IMR-90 (cell line): ENCODE data around the gene PXN.

ENCODE experiments used
- BHLHE40 ChIP-seq: fragments of 150-350 bp; IDR thresholded peaks from 2 replicates; pipeline ENCODE4 v1.6.1; 2016; ENCODE audit warnings: mild to moderate bottlenecking, low read depth, low read length
- CEBPB ChIP-seq: IDR thresholded peaks from 2 replicates; pipeline ENCODE4 v1.6.1; 2012; ENCODE audit warnings: low read depth, low read length, improper control_type of control experiment
- FOS ChIP-seq: fragments of 150-350 bp; IDR thresholded peaks from 2 replicates; pipeline ENCODE4 v1.6.1; 2016; ENCODE audit warnings: low read depth, low read length
- MAFK ChIP-seq: IDR thresholded peaks from 2 replicates; pipeline ENCODE4 v1.6.1; 2012; ENCODE audit warnings: low read depth, low read length, improper control_type of control experiment
- POLR2A ChIP-seq: IDR thresholded peaks from 2 replicates; pipeline ENCODE4 v1.6.1; 2012; ENCODE audit warnings: mild to moderate bottlenecking, low read depth, low read length
- RCOR1 ChIP-seq: IDR thresholded peaks from 2 replicates; pipeline ENCODE4 v1.6.1; 2012; ENCODE audit warnings: mild to moderate bottlenecking, low read length, improper control_type of control experiment; ENCODE audit not compliant: insufficient replicate concordance
- RFX5 ChIP-seq: IDR thresholded peaks from 2 replicates; pipeline ENCODE4 v1.8.0; 2012; ENCODE audit warnings: low read depth, mild to moderate bottlenecking, low read length, moderate library complexity
- SMC3 ChIP-seq: fragments of 150-350 bp; IDR thresholded peaks from 2 replicates; pipeline ENCODE4 v1.6.1; 2016; ENCODE audit warnings: low read depth, mild to moderate bottlenecking, antibody characterized with exemption, low read length, moderate library complexity
- TF ChIP-seq, protein P1 (sequence below): conservative IDR thresholded peaks from 2 replicates; pipeline ENCODE4 v1.5.1; 2012; ENCODE audit warnings: mild to moderate bottlenecking, low read depth, low read length, improper control_type of control experiment
- TF ChIP-seq, protein P2 (sequence below): fragments of 150-350 bp; IDR thresholded peaks from 2 replicates; pipeline ENCODE4 v1.6.1; 2017; ENCODE audit warnings: mild to moderate bottlenecking, antibody characterized with exemption, low read length, low read depth

DNA sequence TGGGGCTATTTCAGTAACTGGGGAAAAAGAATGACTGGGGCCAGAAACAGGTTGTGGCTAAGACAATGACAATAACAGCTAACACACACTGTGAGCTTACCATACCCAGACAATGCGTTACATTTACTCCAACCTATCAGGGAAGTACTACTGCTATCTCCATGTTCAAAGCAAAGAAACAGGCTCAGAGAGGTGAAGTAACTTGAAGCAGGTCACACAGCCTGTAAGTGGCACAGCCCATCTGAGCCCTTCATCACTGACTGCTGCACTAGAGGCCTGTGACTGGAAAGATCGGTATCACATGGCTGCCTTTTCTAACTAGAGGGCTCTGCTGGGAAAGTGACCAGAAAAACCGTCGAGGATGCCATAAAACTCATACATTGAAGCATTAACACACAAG lies 78.9 kb downstream of the PXN start:
- TF ChIP-seq, protein P1, sequence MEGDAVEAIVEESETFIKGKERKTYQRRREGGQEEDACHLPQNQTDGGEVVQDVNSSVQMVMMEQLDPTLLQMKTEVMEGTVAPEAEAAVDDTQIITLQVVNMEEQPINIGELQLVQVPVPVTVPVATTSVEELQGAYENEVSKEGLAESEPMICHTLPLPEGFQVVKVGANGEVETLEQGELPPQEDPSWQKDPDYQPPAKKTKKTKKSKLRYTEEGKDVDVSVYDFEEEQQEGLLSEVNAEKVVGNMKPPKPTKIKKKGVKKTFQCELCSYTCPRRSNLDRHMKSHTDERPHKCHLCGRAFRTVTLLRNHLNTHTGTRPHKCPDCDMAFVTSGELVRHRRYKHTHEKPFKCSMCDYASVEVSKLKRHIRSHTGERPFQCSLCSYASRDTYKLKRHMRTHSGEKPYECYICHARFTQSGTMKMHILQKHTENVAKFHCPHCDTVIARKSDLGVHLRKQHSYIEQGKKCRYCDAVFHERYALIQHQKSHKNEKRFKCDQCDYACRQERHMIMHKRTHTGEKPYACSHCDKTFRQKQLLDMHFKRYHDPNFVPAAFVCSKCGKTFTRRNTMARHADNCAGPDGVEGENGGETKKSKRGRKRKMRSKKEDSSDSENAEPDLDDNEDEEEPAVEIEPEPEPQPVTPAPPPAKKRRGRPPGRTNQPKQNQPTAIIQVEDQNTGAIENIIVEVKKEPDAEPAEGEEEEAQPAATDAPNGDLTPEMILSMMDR = no peak
- no peak for TF ChIP-seq POLR2A
- TF ChIP-seq CEBPB = no peak
- TF ChIP-seq MAFK = no peak
- TF ChIP-seq BHLHE40 = no peak
- no peak for TF ChIP-seq FOS
- TF ChIP-seq, protein P2, sequence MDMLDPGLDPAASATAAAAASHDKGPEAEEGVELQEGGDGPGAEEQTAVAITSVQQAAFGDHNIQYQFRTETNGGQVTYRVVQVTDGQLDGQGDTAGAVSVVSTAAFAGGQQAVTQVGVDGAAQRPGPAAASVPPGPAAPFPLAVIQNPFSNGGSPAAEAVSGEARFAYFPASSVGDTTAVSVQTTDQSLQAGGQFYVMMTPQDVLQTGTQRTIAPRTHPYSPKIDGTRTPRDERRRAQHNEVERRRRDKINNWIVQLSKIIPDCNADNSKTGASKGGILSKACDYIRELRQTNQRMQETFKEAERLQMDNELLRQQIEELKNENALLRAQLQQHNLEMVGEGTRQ = no peak
- TF ChIP-seq RFX5 = no peak
- no peak for TF ChIP-seq RCOR1
- TF ChIP-seq SMC3 = no peak
